Neural cell (in vitro differentiated cells): ENCODE results near the gene TAOK3.

Experiments used
- EP300 ChIP-seq: fragments of 450-650 bp; conservative IDR thresholded peaks from 2 replicates; pipeline ENCODE4 v1.6.1; 2014; ENCODE audit warnings: antibody characterized with exemption, mild to moderate bottlenecking, moderate library complexity; ENCODE audit not compliant: poor library complexity, severe bottlenecking
- EZH2 ChIP-seq: fragments of 200-600, 300-800 bp; shearing (Covaris generic), sonication (generic); IDR thresholded peaks from 2 replicates; pipeline ENCODE4 v1.6.1; 2014; ENCODE audit warnings: antibody characterized with exemption, low read length, borderline replicate concordance, mild to moderate bottlenecking; ENCODE audit not compliant: insufficient read depth, poor library complexity, severe bottlenecking
- POLR2AphosphoS5 ChIP-seq: IDR thresholded peaks from 2 replicates; pipeline ENCODE4 v1.6.1; 2012
- RAD21 ChIP-seq: fragments of 450-650 bp; conservative IDR thresholded peaks from 2 replicates; pipeline ENCODE4 v1.6.1; 2014; ENCODE audit warnings: antibody characterized with exemption, mild to moderate bottlenecking, moderate library complexity
- TF ChIP-seq, protein P1 (sequence below): fragments of 450-650 bp; IDR thresholded peaks from 2 replicates; pipeline ENCODE4 v1.5.1; 2014; ENCODE audit warnings: antibody characterized with exemption, mild to moderate bottlenecking, moderate library complexity; ENCODE audit not compliant: poor library complexity, severe bottlenecking
- TF ChIP-seq, protein P2 (sequence below): IDR thresholded peaks from 2 replicates; pipeline ENCODE4 v1.6.1; 2012; ENCODE audit warnings: borderline replicate concordance

DNA sequence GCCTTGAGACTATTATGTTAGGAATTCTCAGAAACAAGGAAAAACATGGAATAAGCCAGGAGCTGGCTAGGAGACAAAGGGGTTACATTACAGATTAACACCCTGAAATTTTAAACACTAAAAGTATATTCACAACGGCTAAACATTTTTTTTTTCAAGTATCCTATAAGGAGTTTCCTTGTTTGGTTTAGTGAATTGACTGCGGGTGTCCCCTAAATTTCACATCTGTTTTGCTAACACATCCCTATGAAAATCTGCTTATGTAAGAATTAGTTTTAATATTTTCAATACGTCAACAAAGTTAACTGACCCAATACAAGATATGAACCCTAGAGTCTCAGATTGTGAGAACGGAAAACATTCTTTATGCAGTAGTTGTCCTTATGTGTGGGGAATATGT, 19.0 kb downstream of the TAOK3 start:
- TF ChIP-seq EP300 = no peak
- TF ChIP-seq, protein P1, sequence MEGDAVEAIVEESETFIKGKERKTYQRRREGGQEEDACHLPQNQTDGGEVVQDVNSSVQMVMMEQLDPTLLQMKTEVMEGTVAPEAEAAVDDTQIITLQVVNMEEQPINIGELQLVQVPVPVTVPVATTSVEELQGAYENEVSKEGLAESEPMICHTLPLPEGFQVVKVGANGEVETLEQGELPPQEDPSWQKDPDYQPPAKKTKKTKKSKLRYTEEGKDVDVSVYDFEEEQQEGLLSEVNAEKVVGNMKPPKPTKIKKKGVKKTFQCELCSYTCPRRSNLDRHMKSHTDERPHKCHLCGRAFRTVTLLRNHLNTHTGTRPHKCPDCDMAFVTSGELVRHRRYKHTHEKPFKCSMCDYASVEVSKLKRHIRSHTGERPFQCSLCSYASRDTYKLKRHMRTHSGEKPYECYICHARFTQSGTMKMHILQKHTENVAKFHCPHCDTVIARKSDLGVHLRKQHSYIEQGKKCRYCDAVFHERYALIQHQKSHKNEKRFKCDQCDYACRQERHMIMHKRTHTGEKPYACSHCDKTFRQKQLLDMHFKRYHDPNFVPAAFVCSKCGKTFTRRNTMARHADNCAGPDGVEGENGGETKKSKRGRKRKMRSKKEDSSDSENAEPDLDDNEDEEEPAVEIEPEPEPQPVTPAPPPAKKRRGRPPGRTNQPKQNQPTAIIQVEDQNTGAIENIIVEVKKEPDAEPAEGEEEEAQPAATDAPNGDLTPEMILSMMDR = no peak
- TF ChIP-seq EZH2 = no peak
- TF ChIP-seq POLR2AphosphoS5 = no peak
- TF ChIP-seq, protein P2, sequence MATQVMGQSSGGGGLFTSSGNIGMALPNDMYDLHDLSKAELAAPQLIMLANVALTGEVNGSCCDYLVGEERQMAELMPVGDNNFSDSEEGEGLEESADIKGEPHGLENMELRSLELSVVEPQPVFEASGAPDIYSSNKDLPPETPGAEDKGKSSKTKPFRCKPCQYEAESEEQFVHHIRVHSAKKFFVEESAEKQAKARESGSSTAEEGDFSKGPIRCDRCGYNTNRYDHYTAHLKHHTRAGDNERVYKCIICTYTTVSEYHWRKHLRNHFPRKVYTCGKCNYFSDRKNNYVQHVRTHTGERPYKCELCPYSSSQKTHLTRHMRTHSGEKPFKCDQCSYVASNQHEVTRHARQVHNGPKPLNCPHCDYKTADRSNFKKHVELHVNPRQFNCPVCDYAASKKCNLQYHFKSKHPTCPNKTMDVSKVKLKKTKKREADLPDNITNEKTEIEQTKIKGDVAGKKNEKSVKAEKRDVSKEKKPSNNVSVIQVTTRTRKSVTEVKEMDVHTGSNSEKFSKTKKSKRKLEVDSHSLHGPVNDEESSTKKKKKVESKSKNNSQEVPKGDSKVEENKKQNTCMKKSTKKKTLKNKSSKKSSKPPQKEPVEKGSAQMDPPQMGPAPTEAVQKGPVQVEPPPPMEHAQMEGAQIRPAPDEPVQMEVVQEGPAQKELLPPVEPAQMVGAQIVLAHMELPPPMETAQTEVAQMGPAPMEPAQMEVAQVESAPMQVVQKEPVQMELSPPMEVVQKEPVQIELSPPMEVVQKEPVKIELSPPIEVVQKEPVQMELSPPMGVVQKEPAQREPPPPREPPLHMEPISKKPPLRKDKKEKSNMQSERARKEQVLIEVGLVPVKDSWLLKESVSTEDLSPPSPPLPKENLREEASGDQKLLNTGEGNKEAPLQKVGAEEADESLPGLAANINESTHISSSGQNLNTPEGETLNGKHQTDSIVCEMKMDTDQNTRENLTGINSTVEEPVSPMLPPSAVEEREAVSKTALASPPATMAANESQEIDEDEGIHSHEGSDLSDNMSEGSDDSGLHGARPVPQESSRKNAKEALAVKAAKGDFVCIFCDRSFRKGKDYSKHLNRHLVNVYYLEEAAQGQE = no peak
- no peak for TF ChIP-seq RAD21
